HCT116 (cell line): ENCODE measurements around the gene CTCF. TPM values are rescaled to one million over a fixed set of nuclear protein-coding genes. Genes with fewer than 3 reads are reported as not detected.

Source experiments
- ATAC-seq: fragments of 200-7000 bp; cut with Tn5 transposase; 2 replicates; pipeline ENCODE4 v1.9.1; 2020; ENCODE audit warnings: mild to moderate bottlenecking, moderate library complexity
- BruUV-seq: library from RNA; stranded (reverse); fragments of 400-500 nt; replicated peaks from 2 replicates; lab custom pipeline; 2021; lab: Mats Ljungman, UMichigan
- CTCF ChIA-PET: fragments of 300-600 bp; sonication (Branson Sonifier 250); formaldehyde crosslinking; loops from one replicate; lab custom pipeline; 2021; ENCODE audit warnings: antibody characterized with exemption; lab: Charles Lee
- POLR2A ChIA-PET: fragments of 300-600, 350-600 bp; sonication (Branson Sonifier 250); formaldehyde crosslinking; loops from one replicate; lab custom pipeline; 2021; ENCODE audit warnings: antibody characterized with exemption; lab: Charles Lee
- RAD21 ChIA-PET, 2 experiments: fragments of 300-600 bp; sonication (Branson Sonifier 250); formaldehyde crosslinking; loops; one replicate each; lab custom pipeline; 2023; ENCODE audit warnings: low total read pairs in 2 of 2; ENCODE audit not compliant: uncharacterized antibody in 2 of 2, unreplicated experiment in 2 of 2, low non-redundant PET in 1 of 2; lab: Charles Lee
- DNase-seq: peaks from one replicate; pipeline ENCODE4 v3.0.0-alpha.2; 2010; ENCODE audit warnings: low read depth, low spot score
- H2AFZ ChIP-seq: fragments of 200-600 bp; shearing (Covaris generic), sonication (generic); 2 replicates; pipeline ENCODE4 v1.6.1; 2017; ENCODE audit warnings: low read depth, mixed run types, mixed read lengths, antibody characterized with exemption, low read length; ENCODE audit not compliant: poor library complexity, severe bottlenecking
- H3K27ac ChIP-seq: 2 replicates; pipeline ENCODE4 v1.5.1; 2012; ENCODE audit warnings: low read depth, low read length
- H3K27me3 ChIP-seq: fragments of 200-600 bp; sonication (generic); 2 replicates; pipeline ENCODE4 v1.6.1; 2016; ENCODE audit warnings: mixed run types, low read length, mixed read lengths; ENCODE audit not compliant: insufficient read depth
- H3K36me3 ChIP-seq, 2 experiments: fragments of 200-500 bp in 1 of 2; fragments of 200-600 bp in 1 of 2; sonication (Bioruptor generic) in 1 of 2; sonication (generic) in 1 of 2; 2 replicates each; pipeline versions ENCODE4 v1.5.1 to v1.6.1; 2014 to 2016; ENCODE audit warnings: low read length in 2 of 2, inconsistent platforms in 1 of 2, mixed read lengths in 1 of 2, mixed run types in 1 of 2; ENCODE audit not compliant: insufficient read depth in 2 of 2, control insufficient read depth in 1 of 2
- H3K4me1 ChIP-seq, 2 experiments: fragments of 200-600 bp in 1 of 2; sonication (generic) in 1 of 2; 2 replicates each; pipeline versions ENCODE4 v1.5.1 to v1.6.1; 2012 to 2017; ENCODE audit warnings: low read length in 2 of 2, inconsistent platforms in 1 of 2, mild to moderate bottlenecking in 1 of 2, mixed read lengths in 1 of 2, mixed run types in 1 of 2, moderate library complexity in 1 of 2; ENCODE audit not compliant: insufficient read depth in 2 of 2, control insufficient read depth in 1 of 2
- H3K4me2 ChIP-seq: fragments of 200-600 bp; sonication (generic); 2 replicates; pipeline ENCODE4 v1.6.1; 2017; ENCODE audit warnings: mixed run types, low read length, mixed read lengths
- H3K4me3 ChIP-seq, 2 experiments: fragments of 200-600 bp in 1 of 2; sonication (generic) in 1 of 2; replicated peaks in 1 of 2; 2 replicates each; pipeline ENCODE4 v1.5.1; 2011 to 2016; ENCODE audit warnings: low read length in 2 of 2, control low read depth in 1 of 2, low read depth in 1 of 2, mild to moderate bottlenecking in 1 of 2, mixed read lengths in 1 of 2, mixed run types in 1 of 2
- H3K79me2 ChIP-seq: fragments of 200-600 bp; sonication (generic); 2 replicates; pipeline ENCODE4 v1.6.1; 2017; ENCODE audit warnings: mild to moderate bottlenecking, mixed run types, low read length, moderate library complexity, mixed read lengths; ENCODE audit not compliant: insufficient read depth
- H3K9ac ChIP-seq: fragments of 200-600 bp; sonication (generic); 2 replicates; pipeline ENCODE4 v1.6.1; 2016; ENCODE audit warnings: low read length, mixed read lengths
- H3K9me2 ChIP-seq: fragments of 200-600 bp; sonication (generic), shearing (Covaris generic); 2 replicates; pipeline ENCODE4 v1.6.1; 2017; ENCODE audit warnings: mixed run types, mild to moderate bottlenecking, moderate library complexity; ENCODE audit not compliant: insufficient read depth
- H3K9me3 ChIP-seq, 2 experiments: fragments of 200-500 bp in 1 of 2; fragments of 200-600 bp in 1 of 2; sonication (Bioruptor generic) in 1 of 2; sonication (generic) in 1 of 2; 2 replicates each; pipeline ENCODE4 v1.6.1; 2014 to 2017; ENCODE audit warnings: low read length in 2 of 2, mixed read lengths in 2 of 2, inconsistent platforms in 1 of 2, low read depth in 1 of 2, mild to moderate bottlenecking in 1 of 2, mixed run types in 1 of 2, moderate library complexity in 1 of 2; ENCODE audit not compliant: control insufficient read depth in 1 of 2, insufficient read depth in 1 of 2
- H4K20me1 ChIP-seq: fragments of 200-600 bp; sonication (generic), shearing (Covaris generic); 2 replicates; pipeline ENCODE4 v1.6.1; 2017; ENCODE audit warnings: mixed run types, mild to moderate bottlenecking, moderate library complexity; ENCODE audit not compliant: insufficient read depth
- CBX3 ChIP-seq: IDR thresholded peaks from 2 replicates; pipeline ENCODE4 v1.6.1; 2012; ENCODE audit warnings: low read depth
- CEBPB ChIP-seq: IDR thresholded peaks from 2 replicates; pipeline ENCODE4 v1.6.1; 2012; ENCODE audit warnings: low read depth
- CTCF ChIP-seq, 3 experiments: fragments of 200-600 bp in 1 of 3; sonication (generic) in 1 of 3; IDR thresholded peaks in 2 of 3; conservative IDR thresholded peaks in 1 of 3; 2 replicates each; pipeline ENCODE4 v1.5.1; 2012 to 2017; ENCODE audit warnings: low read depth in 2 of 3, low read length in 2 of 3, antibody characterized with exemption in 1 of 3, borderline replicate concordance in 1 of 3, control low read depth in 1 of 3, mild to moderate bottlenecking in 1 of 3, mixed read lengths in 1 of 3, mixed run types in 1 of 3, moderate library complexity in 1 of 3; ENCODE audit not compliant: insufficient read depth in 1 of 3
- MAX ChIP-seq: IDR thresholded peaks from 2 replicates; pipeline ENCODE4 v1.6.1; 2012
- POLR2AphosphoS5 ChIP-seq: IDR thresholded peaks from 2 replicates; pipeline ENCODE4 v1.6.1; 2011; ENCODE audit warnings: mild to moderate bottlenecking, low read depth, low read length, moderate library complexity
- RAD21 ChIP-seq: IDR thresholded peaks from 2 replicates; pipeline ENCODE4 v1.6.1; 2012; ENCODE audit warnings: low read depth, mild to moderate bottlenecking
- YY1 ChIP-seq: IDR thresholded peaks from 2 replicates; pipeline ENCODE4 v1.6.1; 2011; ENCODE audit warnings: low read length, low read depth, moderate library complexity, mild to moderate bottlenecking; ENCODE audit not compliant: insufficient replicate concordance; ENCODE audit errors: extremely low read depth
- ZNF274 ChIP-seq: fragments of 200-500 bp; sonication (Bioruptor generic); IDR thresholded peaks from 2 replicates; pipeline ENCODE4 v1.6.1; 2014; ENCODE audit warnings: mild to moderate bottlenecking, low read depth, low read length, inconsistent platforms
- intact Hi-C: fragments of 100-400 bp; cut with micrococcal nuclease; formaldehyde crosslinking; loops from 2 replicates; pipeline ENCODE4 v1.10.0; 2022
- total RNA-seq: library from RNA; stranded (reverse); gene quantifications from one replicate; pipeline ENCODE4 v1.2.1, GENCODE V29; 2021; ENCODE audit not compliant: unreplicated experiment

CTCF gene
- total RNA-seq, 1 experiment from 2014 or later = 48.3 TPM

GRCh38 chr16:67521095-67521804 lies 41.1 kb upstream of the CTCF start:
- no peaks in the 10 kb centered on the region for H4K20me1 ChIP-seq
- peak overlapping the region; percentile 95 for H3K4me2 ChIP-seq
- TF ChIP-seq MAX (peak; percentile 26; the same call in 1 of the 2 replicates), YY1 (peak; percentile 52), RAD21 (peak; percentile 95), POLR2AphosphoS5 (peak; percentile 62), CBX3 (0 out of 2 replicates have a peak, but pooled peaks have one; percentile 72), CTCF (IDR thresholded peaks at IDR 0.05 in 2 of 3, conservative IDR thresholded peaks at IDR 0.05 in 1 of 3; ENCODE audit: borderline replicate concordance in 1 of 3, insufficient read depth in 1 of 3, low read depth in 2 of 3, low read length in 2 of 3) (peak; percentile 84 to 99 (median 99)), ZNF274 (no peak), CEBPB (no peak)
- peak overlapping the region; percentile 62 for H3K9ac ChIP-seq
- DNase-seq = peak; percentile 93
- RAD21 ChIA-PET = interaction anchor here (0.6 to 1.1 kb wide), 6 partner anchors 27 to 811 kb away, joined by 3 to 9 read pairs (median 3); partner anchors contain the start of genes DDX28 (in 1 of the 2) and DUS2 (in 1 of the 2)
- BruUV-seq = no TSS peak
- H3K27me3 ChIP-seq = no peaks in the 10 kb centered on the region
- CTCF ChIA-PET = interaction anchor here (0.6 to 2.5 kb wide), 57 partner anchors 10 to 696 kb away, joined by 3 to 37 read pairs (median 5); partner anchors contain the start of genes ACD, ATP6V0D1, C16orf86 and CARMIL2
- H3K79me2 ChIP-seq = no peaks in the 10 kb centered on the region
- H3K4me1 ChIP-seq = peaks cover 0 to 29% of the 10 kb centered on the region in 2 experiments; a peak in 2 of 4 replicates
- H3K9me3 ChIP-seq = no peaks in the 10 kb centered on the region
- H3K9me2 ChIP-seq = no peaks in the 10 kb centered on the region
- peak overlapping the region; percentile 98 for H2AFZ ChIP-seq
- H3K36me3 ChIP-seq = no peaks in the 10 kb centered on the region
- peak; percentile 91 for ATAC-seq
- intact Hi-C loops = loop anchor here (1.0 to 10.0 kb wide), 6 partner anchors 41 to 714 kb away; partner anchors contain the start of genes CTCF, CTRL, ESRP2 and PSMB10
- POLR2A ChIA-PET = interaction anchor here (1.3 to 1.4 kb wide), 2 partner anchors 41 to 139 kb away, joined by 4 to 5 read pairs; partner anchors contain the start of gene ACD
- H3K4me3 ChIP-seq = peak overlapping the region; percentile 32 to 60
- H3K27ac ChIP-seq = peak overlapping the region; percentile 64
